HFF-Myc (cell line): ENCODE data around the gene POLR2L.

Experiments
- DNase-seq: peaks from one replicate; pipeline ENCODE4 v3.0.0-alpha.2; 2011; ENCODE audit warnings: low read depth; ENCODE audit errors: extremely low read depth
- H3K4me3 ChIP-seq: replicated peaks from 2 replicates; pipeline ENCODE4 v1.5.1; 2011; ENCODE audit warnings: low read depth, mild to moderate bottlenecking, control low read depth, low read length
- CTCF ChIP-seq: IDR thresholded peaks from 2 replicates; pipeline ENCODE4 v1.5.1; 2012; ENCODE audit warnings: mild to moderate bottlenecking, low read depth, low read length, control low read depth; ENCODE audit errors: missing control alignments

Gene POLR2L

GRCh38 chr11:886568-886967, 44.2 kb upstream of the POLR2L start:
- no peak overlapping the region for H3K4me3 ChIP-seq
- DNase-seq = no peak
- no peak for TF ChIP-seq CTCF

GRCh38 chr11:884578-885070, 42.3 kb upstream of the POLR2L start:
- no peak for TF ChIP-seq CTCF
- no peak for DNase-seq
- no peak overlapping the region for H3K4me3 ChIP-seq

GRCh38 chr11:883527-883926, 41.2 kb upstream of the POLR2L start:
- DNase-seq = no peak
- H3K4me3 ChIP-seq = no peak overlapping the region
- no peak for TF ChIP-seq CTCF

- DNase-seq = no peak
- no peak for TF ChIP-seq CTCF
- no peak overlapping the region for H3K4me3 ChIP-seq
Observed at GRCh38 chr11:882596-882995, 40.3 kb upstream of the POLR2L start.

GRCh38 chr11:880447-880846, 38.1 kb upstream of the POLR2L start:
- DNase-seq = no peak
- no peak overlapping the region for H3K4me3 ChIP-seq
- TF ChIP-seq CTCF = no peak

GRCh38 chr11:877565-877964, 35.2 kb upstream of the POLR2L start:
- no peak for TF ChIP-seq CTCF
- no peak for DNase-seq
- H3K4me3 ChIP-seq = no peak overlapping the region

- no peak for TF ChIP-seq CTCF
- no peak for DNase-seq
- H3K4me3 ChIP-seq = no peak overlapping the region
Observed at GRCh38 chr11:876545-876944, 34.2 kb upstream of the POLR2L start.
